BLaER1 treated with 17β-estradiol and CSF1 and Interleukin-3, amounts not matched to agents 10 nM and 100 nM (cell line): ENCODE data around the gene ATF5.
A peak's percentile ranks its signal among the peaks of the same experiment; 100 is the strongest.

Experiments
- H3K27ac ChIP-seq, 11 experiments: shearing (Covaris generic); formaldehyde crosslinking; 2 replicates each; pipeline ENCODE4 v1.8.1; 2022
- H3K27me3 ChIP-seq, 11 experiments: shearing (Covaris generic); formaldehyde crosslinking; 2 replicates each; pipeline ENCODE4 v1.8.1; 2022
- H3K36me3 ChIP-seq, 11 experiments: shearing (Covaris generic); formaldehyde crosslinking; 2 replicates each; pipeline ENCODE4 v1.8.1; 2022
- H3K4me1 ChIP-seq, 10 experiments: shearing (Covaris generic); formaldehyde crosslinking; 2 replicates each; pipeline ENCODE4 v1.8.1; 2022
- H3K4me2 ChIP-seq, 11 experiments: shearing (Covaris generic); formaldehyde crosslinking; 2 replicates each; pipeline ENCODE4 v1.8.1; 2022
- H3K4me3 ChIP-seq, 10 experiments: shearing (Covaris generic); formaldehyde crosslinking; 2 replicates each; pipeline ENCODE4 v1.8.1; 2022
- H3K9ac ChIP-seq, 11 experiments: shearing (Covaris generic); formaldehyde crosslinking; 2 replicates each; pipeline ENCODE4 v1.8.1; 2022
- H3K9me3 ChIP-seq, 11 experiments: shearing (Covaris generic); formaldehyde crosslinking; replicated peaks in 1 of 11; 2 replicates each; pipeline ENCODE4 v1.8.1; 2022
- H4K20me1 ChIP-seq, 11 experiments: shearing (Covaris generic); formaldehyde crosslinking; 2 replicates each; pipeline ENCODE4 v1.8.1; 2022
- Cebpa-rat ChIP-seq, 11 experiments: shearing (Covaris generic); IDR thresholded peaks; 2 replicates each; pipeline ENCODE4 v1.8.1; 2022

The ATF5 gene

DNA sequence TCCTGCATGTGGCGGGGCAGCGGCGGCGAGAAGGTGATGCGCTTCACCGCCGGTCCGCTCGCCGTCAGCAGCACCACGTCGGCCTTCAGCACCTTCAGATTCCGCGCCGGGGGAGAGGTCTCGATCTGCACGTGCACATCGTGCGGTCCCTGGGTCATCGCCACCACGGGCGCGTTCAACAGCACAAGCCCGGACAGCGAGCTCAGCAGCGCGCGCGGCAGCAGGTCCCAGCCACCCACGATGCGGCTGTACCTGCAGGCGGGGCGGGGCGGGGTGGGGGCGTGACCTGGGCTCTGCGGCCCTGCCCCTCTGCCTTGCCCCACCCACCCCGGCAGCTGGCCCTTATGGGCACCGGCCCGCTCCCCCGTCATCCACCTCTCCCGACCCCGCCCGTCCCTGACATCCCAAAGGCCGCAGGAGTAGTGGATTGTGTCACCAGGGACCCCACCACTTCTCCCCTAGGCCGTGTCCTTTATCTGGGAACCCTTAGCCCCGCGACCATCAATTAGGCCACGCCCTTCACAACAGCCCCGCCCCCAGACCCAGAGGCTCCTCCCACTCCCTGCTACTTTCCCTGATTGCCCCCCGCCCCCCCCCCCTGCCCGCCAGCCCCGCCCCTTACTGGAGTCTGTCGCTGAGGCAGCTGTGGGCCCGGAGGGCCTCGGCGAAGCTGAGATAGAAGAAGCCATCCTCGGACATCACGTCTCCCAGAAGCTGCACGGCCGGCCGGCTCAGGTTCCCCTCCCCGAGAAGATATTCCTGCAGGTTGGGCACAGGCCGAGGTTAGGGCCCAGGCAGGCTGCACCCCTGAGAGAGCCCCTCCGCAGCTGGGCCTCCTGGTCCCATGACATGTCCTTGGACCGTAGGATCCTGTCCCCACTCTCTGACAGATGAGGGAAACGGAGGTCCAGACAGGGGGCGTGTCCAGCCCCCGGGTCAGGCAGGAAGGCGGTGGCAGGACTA is 38.4 kb upstream of the ATF5 start:
- peaks cover 0 to 44% (median 0%) of the 10 kb centered on the region in 11 experiments; a peak in 9 of 22 replicates for H4K20me1 ChIP-seq
- peaks cover 0 to 14% (median 0%) of the 10 kb centered on the region in 11 experiments; a peak in 6 of 22 replicates for H3K27me3 ChIP-seq
- TF ChIP-seq Cebpa-rat (IDR thresholded peaks at IDR 0.05) = no peak
- H3K4me2 ChIP-seq = peak overlapping the region; percentile 72 to 97 (median 83)
- peaks cover 0 to 55% (median 1%) of the 10 kb centered on the region in 11 experiments; a peak in 9 of 22 replicates for H3K36me3 ChIP-seq
- H3K9me3 ChIP-seq = peaks cover 0 to 7% (median 0%) of the 10 kb centered on the region in 11 experiments; a peak in 2 of 22 replicates
- H3K4me1 ChIP-seq = peaks cover 20 to 68% (median 54%) of the 10 kb centered on the region in 10 experiments
- peak overlapping the region in 5 of 11 experiments; percentile 9 to 42 (median 25); a peak in 5 of 22 replicates for H3K27ac ChIP-seq
- H3K9ac ChIP-seq = peak overlapping the region in 7 of 11 experiments; percentile 26 to 63 (median 49); a peak in 9 of 22 replicates
- H3K4me3 ChIP-seq = peak overlapping the region; percentile 19 to 58 (median 44); a peak in 14 of 20 replicates

DNA sequence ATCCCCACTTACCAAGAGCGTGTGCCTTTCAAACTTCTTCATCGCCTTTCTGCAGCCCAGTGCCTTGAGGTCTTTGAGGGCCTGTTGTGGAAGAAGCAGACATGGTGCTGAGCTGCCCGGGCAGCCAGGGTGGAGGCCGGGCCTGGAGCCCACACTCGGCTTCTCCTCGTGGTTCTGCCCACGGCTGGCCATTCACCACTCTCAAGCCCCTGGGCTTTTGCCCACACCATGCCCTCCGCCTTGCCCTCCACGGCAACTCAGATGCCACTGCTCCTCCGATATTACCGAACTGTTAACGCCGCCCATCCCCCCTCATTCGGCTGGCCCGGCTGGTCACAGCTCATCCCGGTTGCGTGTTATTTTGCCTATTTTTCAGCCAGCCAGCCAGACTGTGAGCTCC is 37.6 kb upstream of the ATF5 start:
- H3K27me3 ChIP-seq = peaks cover 0 to 14% (median 0%) of the 10 kb centered on the region in 11 experiments; a peak in 6 of 22 replicates
- H3K9ac ChIP-seq = peak overlapping the region in 4 of 11 experiments; percentile 23 to 63 (median 41); a peak in 6 of 22 replicates
- H3K9me3 ChIP-seq = peaks cover 0 to 7% (median 0%) of the 10 kb centered on the region in 11 experiments; a peak in 2 of 22 replicates
- peaks cover 0 to 48% (median 0%) of the 10 kb centered on the region in 11 experiments; a peak in 6 of 22 replicates for H3K36me3 ChIP-seq
- H4K20me1 ChIP-seq = peaks cover 0 to 44% (median 0%) of the 10 kb centered on the region in 11 experiments; a peak in 9 of 22 replicates
- H3K4me2 ChIP-seq = peak overlapping the region in 9 of 11 experiments; percentile 1 to 65 (median 44); a peak in 12 of 22 replicates
- peak overlapping the region in 2 of 11 experiments; percentile 27 to 42; a peak in 2 of 22 replicates for H3K27ac ChIP-seq
- no peak overlapping the region for H3K4me3 ChIP-seq
- no peak for TF ChIP-seq Cebpa-rat (IDR thresholded peaks at IDR 0.05)
- peaks cover 27 to 74% (median 56%) of the 10 kb centered on the region in 10 experiments for H3K4me1 ChIP-seq

DNA sequence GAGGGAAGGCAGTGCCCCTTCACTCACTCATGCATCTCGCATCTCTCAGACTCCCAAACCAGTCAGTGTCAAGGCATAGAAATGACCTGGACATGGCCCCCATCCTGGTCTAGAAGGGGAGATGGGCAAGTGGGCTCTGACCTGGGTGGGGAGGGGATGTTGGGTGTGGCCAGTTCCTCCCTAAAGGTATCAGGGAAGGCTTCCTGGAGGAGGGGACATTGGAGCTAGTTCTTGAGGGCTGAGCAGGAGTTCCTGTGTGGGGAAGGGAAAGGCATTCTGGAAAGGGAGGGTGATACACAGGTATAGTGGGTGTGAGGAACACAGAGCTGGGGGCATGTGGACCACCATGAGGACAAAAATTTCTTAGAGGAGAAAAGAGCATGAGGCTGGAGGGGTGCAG is 36.3 kb upstream of the ATF5 start:
- Histone ChIP-seq H3K4me2 (peak overlapping the region in 3 of 11 experiments; percentile 41 to 100 (median 88); a peak in 5 of 22 replicates), H3K4me3 (no peak overlapping the region), H3K4me1 (peaks cover 31 to 75% (median 61%) of the 10 kb centered on the region in 10 experiments), H3K27ac (no peak overlapping the region), H3K36me3 (peaks cover 0 to 39% (median 0%) of the 10 kb centered on the region in 11 experiments; a peak in 5 of 22 replicates), H4K20me1 (peaks cover 0 to 35% (median 7%) of the 10 kb centered on the region in 11 experiments; a peak in 11 of 22 replicates), H3K9me3 (peaks cover 0 to 7% (median 0%) of the 10 kb centered on the region in 11 experiments; a peak in 2 of 22 replicates), H3K27me3 (peaks cover 0 to 14% (median 0%) of the 10 kb centered on the region in 11 experiments; a peak in 6 of 22 replicates), H3K9ac (peak overlapping the region in 1 of 11 experiments; percentile 35; a peak in 1 of 22 replicates)
- TF ChIP-seq Cebpa-rat (IDR thresholded peaks at IDR 0.05) = no peak

DNA sequence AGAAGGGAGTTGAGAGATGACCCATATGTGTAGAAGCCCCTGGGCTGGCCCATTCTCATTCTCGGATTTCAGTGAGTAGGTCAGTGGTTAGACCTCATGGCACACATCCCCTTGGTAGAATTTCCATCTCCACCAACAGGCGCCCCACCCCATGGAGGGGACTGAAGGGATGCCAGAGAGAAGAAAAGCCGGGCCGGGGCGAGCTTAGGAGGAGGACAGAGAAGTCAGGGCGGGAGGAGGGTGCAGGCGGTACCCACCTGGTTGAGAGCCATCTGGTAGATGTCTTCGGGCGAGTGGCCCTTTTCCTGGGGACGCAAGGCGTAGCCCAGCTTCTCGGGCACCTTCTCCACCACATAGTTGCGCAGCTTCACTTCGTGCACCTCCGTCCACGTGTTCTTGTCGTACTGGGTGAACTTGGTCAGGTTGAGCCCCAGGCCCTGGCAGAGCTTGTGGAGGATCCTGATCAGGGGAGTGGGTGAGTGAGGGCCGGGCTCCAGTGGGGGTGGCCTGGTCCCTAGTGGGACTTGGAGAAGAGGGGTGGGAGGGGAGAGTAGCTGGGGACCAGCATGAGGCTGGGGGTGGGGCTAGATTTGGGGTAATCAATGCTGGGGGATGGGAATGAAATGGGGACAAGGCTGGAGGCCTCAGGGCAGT is 34.9 kb upstream of the ATF5 start:
- TF ChIP-seq Cebpa-rat (IDR thresholded peaks at IDR 0.05) = no peak
- peaks cover 0 to 25% (median 7%) of the 10 kb centered on the region in 11 experiments; a peak in 11 of 22 replicates for H4K20me1 ChIP-seq
- peak overlapping the region in 4 of 11 experiments; percentile 7 to 100 (median 64); a peak in 6 of 22 replicates for H3K4me2 ChIP-seq
- H3K27ac ChIP-seq = no peak overlapping the region
- H3K4me3 ChIP-seq = 0 out of 20 replicates have a peak overlapping the region, but pooled peaks of 1 of the 10 experiments have one; percentile 29
- H3K9me3 ChIP-seq = peaks cover 0 to 7% (median 0%) of the 10 kb centered on the region in 11 experiments; a peak in 2 of 22 replicates
- H3K9ac ChIP-seq = peak overlapping the region in 2 of 11 experiments; percentile 29 to 82; a peak in 1 of 22 replicates
- peaks cover 0 to 14% (median 0%) of the 10 kb centered on the region in 11 experiments; a peak in 6 of 22 replicates for H3K27me3 ChIP-seq
- H3K4me1 ChIP-seq = peaks cover 44 to 86% (median 72%) of the 10 kb centered on the region in 10 experiments
- peaks cover 0 to 32% (median 0%) of the 10 kb centered on the region in 11 experiments; a peak in 5 of 22 replicates for H3K36me3 ChIP-seq

DNA sequence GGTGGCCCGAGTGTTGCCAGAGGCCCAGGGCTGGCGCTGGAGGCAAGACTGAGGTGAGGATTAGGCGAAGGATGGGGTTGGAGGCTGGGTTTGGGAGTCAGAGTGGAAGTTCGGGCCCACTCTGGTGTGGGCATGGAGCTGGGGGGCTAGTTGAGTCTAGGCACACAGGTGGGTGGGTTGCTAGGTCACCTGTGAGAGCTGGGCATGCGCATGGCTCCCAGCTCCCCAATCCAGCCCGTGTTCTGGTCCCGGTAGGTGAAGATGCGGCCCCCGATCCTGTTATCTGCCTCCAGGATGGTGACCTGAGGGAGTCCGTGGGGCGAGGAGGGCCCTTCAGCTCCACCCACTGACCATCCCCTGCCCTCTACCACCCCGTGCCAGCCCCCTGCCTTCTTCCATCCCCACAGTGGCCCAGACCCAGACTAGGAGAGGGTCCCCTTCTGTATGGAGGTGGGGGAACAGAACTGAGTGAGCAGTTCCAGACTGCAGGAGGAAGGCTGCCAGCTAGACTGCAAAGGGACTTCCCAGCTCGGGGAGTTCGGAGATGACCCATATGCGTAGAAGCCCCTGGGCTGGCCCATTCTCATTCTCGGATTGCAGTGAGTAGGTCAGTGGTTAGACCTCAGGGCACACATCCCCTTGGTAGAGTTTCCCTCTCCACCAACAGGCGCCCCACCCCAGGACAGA is 34.0 kb upstream of the ATF5 start:
- peaks cover 46 to 80% (median 69%) of the 10 kb centered on the region in 10 experiments for H3K4me1 ChIP-seq
- peak overlapping the region in 5 of 11 experiments; percentile 31 to 93 (median 86); a peak in 2 of 22 replicates for H3K27ac ChIP-seq
- peaks cover 0 to 9% (median 0%) of the 10 kb centered on the region in 11 experiments; a peak in 6 of 22 replicates for H3K27me3 ChIP-seq
- H3K9me3 ChIP-seq = peaks cover 0 to 1% (median 0%) of the 10 kb centered on the region in 11 experiments; a peak in 2 of 22 replicates
- peaks cover 0 to 23% (median 0%) of the 10 kb centered on the region in 11 experiments; a peak in 4 of 22 replicates for H3K36me3 ChIP-seq
- peak overlapping the region in 5 of 11 experiments; percentile 30 to 84 (median 76); a peak in 6 of 22 replicates for H3K9ac ChIP-seq
- peak overlapping the region; percentile 79 to 100 (median 98); a peak in 21 of 22 replicates for H3K4me2 ChIP-seq
- peaks cover 0 to 17% (median 0%) of the 10 kb centered on the region in 11 experiments; a peak in 9 of 22 replicates for H4K20me1 ChIP-seq
- TF ChIP-seq Cebpa-rat (IDR thresholded peaks at IDR 0.05) = no peak
- H3K4me3 ChIP-seq = peak overlapping the region in 3 of 10 experiments; percentile 50 to 60 (median 59); a peak in 7 of 20 replicates

DNA sequence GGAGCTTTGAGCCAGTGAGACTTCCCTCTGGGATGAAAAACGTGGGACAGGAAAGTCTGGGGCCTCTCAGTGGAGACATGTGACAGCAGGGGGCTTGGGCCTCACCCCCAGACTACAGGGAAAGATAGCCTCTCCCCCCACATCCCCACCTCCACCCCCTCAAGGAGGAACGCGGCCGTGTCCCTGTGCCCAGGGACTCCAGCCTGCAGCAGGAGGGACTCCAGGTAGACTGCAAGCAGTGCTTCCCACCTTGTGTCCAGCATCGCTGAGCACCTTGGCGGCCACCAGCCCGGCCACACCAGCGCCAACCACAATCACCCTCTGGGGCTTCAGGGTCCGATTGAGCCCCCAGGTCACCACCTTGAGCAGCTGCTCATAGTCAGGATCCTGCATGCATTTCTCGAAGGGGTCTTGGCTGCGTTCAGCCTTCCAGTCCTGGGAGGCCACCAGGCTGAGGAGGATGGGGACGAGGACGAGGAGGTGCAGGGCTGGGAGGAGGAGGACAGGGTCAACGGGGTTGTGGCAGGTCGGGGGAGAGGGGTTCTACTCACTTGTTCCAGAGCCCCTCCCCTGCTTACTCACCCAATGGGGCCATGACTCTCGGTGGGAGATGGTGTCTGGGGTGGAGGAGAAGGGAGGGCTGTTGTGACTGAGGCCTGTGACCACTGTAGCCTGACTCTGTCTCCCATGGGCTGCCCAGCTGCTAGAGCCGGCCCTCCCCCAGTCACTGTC is 33.3 kb upstream of the ATF5 start:
- peaks cover 0 to 17% (median 0%) of the 10 kb centered on the region in 11 experiments; a peak in 9 of 22 replicates for H4K20me1 ChIP-seq
- H3K36me3 ChIP-seq = peaks cover 0 to 23% (median 0%) of the 10 kb centered on the region in 11 experiments; a peak in 2 of 22 replicates
- peak overlapping the region; percentile 79 to 100 (median 98) for H3K4me2 ChIP-seq
- H3K4me1 ChIP-seq = peaks cover 47 to 82% (median 72%) of the 10 kb centered on the region in 10 experiments
- H3K27ac ChIP-seq = peak overlapping the region; percentile 70 to 97 (median 89)
- H3K27me3 ChIP-seq = peaks cover 0 to 5% (median 0%) of the 10 kb centered on the region in 11 experiments; a peak in 3 of 22 replicates
- H3K9ac ChIP-seq = peak overlapping the region; percentile 72 to 84 (median 78); a peak in 21 of 22 replicates
- no peaks in the 10 kb centered on the region for H3K9me3 ChIP-seq
- no peak for TF ChIP-seq Cebpa-rat (IDR thresholded peaks at IDR 0.05)
- H3K4me3 ChIP-seq = peak overlapping the region in 6 of 10 experiments; percentile 44 to 65 (median 54); a peak in 9 of 20 replicates
